Chondrocyte (in vitro differentiated cells): ENCODE measurements around the gene FRMD4A. TPM values are rescaled to one million over a fixed set of nuclear protein-coding genes. Genes with fewer than 3 reads are reported as not detected.

Experiments
- DNase-seq: peaks from one replicate; pipeline ENCODE4 v3.0.0; 2021; ENCODE audit warnings: mixed read lengths, low spot score
- H3K27ac Mint-ChIP-seq: one replicate; pipeline ENCODE4 v1.8.0; 2021; ENCODE audit warnings: mild to moderate bottlenecking, moderate library complexity, mixed read lengths; ENCODE audit not compliant: unreplicated experiment
- H3K27me3 Mint-ChIP-seq: 2 replicates; pipeline ENCODE4 v1.8.0; 2021; ENCODE audit warnings: low read depth, mixed read lengths
- H3K36me3 Mint-ChIP-seq: 2 replicates; pipeline ENCODE4 v1.8.0; 2021; ENCODE audit warnings: low read depth, mixed read lengths
- H3K4me1 Mint-ChIP-seq: 2 replicates; pipeline ENCODE4 v1.8.0; 2021; ENCODE audit warnings: low read depth, mild to moderate bottlenecking, mixed read lengths
- H3K4me3 Mint-ChIP-seq: one replicate; pipeline ENCODE4 v1.8.0; 2021; ENCODE audit warnings: mild to moderate bottlenecking, moderate library complexity, mixed read lengths; ENCODE audit not compliant: unreplicated experiment
- H3K9me3 Mint-ChIP-seq: 2 replicates; pipeline ENCODE4 v1.8.0; 2021; ENCODE audit warnings: low read depth, mixed read lengths
- CTCF ChIP-seq: fragments of 200-600 bp; sonication (generic); IDR thresholded peaks from 2 replicates; pipeline ENCODE4 v1.5.0; 2021; ENCODE audit warnings: antibody characterized with exemption, mild to moderate bottlenecking, moderate library complexity
- total RNA-seq: library from RNA; stranded (reverse); gene quantifications from 3 replicates; pipeline ENCODE4 v1.2.1, GENCODE V29; 2021

Gene FRMD4A
- total RNA-seq, 1 donor from 2014 or later: 129 TPM

GRCh38 chr10:13745271-13745670 lies 585.5 kb downstream of the FRMD4A start:
- Mint-ChIP-seq H3K27ac (peak overlapping the region; percentile 34), H3K27me3 (no peaks in the 10 kb centered on the region), H3K4me3 (no peak overlapping the region), H3K9me3 (no peaks in the 10 kb centered on the region), H3K36me3 (peaks cover 32% of the 10 kb centered on the region), H3K4me1 (peaks cover 9% of the 10 kb centered on the region)
- DNase-seq: no peak
- TF ChIP-seq CTCF: no peak

- H3K27ac Mint-ChIP-seq: no peak overlapping the region
- no peak for DNase-seq
- TF ChIP-seq CTCF: no peak
- no peaks in the 10 kb centered on the region for H3K27me3 Mint-ChIP-seq
- peaks cover 9% of the 10 kb centered on the region for H3K4me1 Mint-ChIP-seq
- no peak overlapping the region for H3K4me3 Mint-ChIP-seq
- no peaks in the 10 kb centered on the region for H3K9me3 Mint-ChIP-seq
- peaks cover 25% of the 10 kb centered on the region for H3K36me3 Mint-ChIP-seq
Observed at GRCh38 chr10:13743963-13744362, 586.8 kb downstream of the FRMD4A start.

DNA sequence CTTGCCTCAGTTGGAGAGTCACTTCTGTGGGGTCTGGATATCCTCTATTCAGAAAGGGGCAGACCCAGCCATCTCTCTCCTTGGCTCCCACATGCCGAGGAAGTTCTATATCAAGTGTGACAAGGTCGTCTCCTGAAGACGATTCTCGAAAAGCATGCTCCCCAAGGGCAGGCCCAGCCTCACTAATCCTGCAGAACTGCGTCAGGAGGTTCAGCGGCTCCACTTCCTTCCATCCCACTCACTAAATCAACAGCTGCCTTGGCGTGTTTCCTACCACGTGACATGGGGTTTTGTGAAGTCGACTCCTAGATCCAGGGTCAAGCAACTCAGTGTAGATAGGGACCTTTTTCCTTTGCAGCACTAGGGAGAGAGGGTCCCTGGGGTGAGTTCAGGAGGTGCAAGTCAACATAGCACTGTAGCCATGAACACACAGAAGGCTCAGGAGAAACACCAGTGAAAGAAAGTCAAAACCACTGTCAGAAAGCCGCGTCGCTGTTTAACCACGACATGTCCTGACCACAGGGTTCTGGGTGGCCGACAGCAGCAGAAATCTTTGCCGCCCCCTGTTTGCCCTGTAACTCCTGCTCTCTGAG lies 587.5 kb downstream of the FRMD4A start:
- Mint-ChIP-seq H3K27ac (no peak overlapping the region), H3K36me3 (peaks cover 24% of the 10 kb centered on the region), H3K4me1 (peaks cover 9% of the 10 kb centered on the region), H3K4me3 (no peak overlapping the region), H3K27me3 (no peaks in the 10 kb centered on the region), H3K9me3 (no peaks in the 10 kb centered on the region)
- no peak for TF ChIP-seq CTCF
- DNase-seq: no peak

- H3K4me1 Mint-ChIP-seq: peaks cover 3% of the 10 kb centered on the region
- TF ChIP-seq CTCF: no peak
- no peaks in the 10 kb centered on the region for H3K27me3 Mint-ChIP-seq
- H3K9me3 Mint-ChIP-seq: no peaks in the 10 kb centered on the region
- H3K27ac Mint-ChIP-seq: no peak overlapping the region
- no peak for DNase-seq
- peaks cover 31% of the 10 kb centered on the region for H3K36me3 Mint-ChIP-seq
- H3K4me3 Mint-ChIP-seq: no peak overlapping the region
Observed at GRCh38 chr10:13741438-13741837, 589.3 kb downstream of the FRMD4A start.

GRCh38 chr10:13740461-13740860 lies 590.3 kb downstream of the FRMD4A start:
- H3K27me3 Mint-ChIP-seq: no peaks in the 10 kb centered on the region
- no peak overlapping the region for H3K4me3 Mint-ChIP-seq
- DNase-seq: no peak

More at GRCh38 chr10:13740461-13740860, 590.3 kb downstream of the FRMD4A start:
- no peak for TF ChIP-seq CTCF
- no peaks in the 10 kb centered on the region for H3K9me3 Mint-ChIP-seq
- peaks cover 31% of the 10 kb centered on the region for H3K36me3 Mint-ChIP-seq
- no peak overlapping the region for H3K27ac Mint-ChIP-seq
- no peaks in the 10 kb centered on the region for H3K4me1 Mint-ChIP-seq
